M059J (cell line): Measurements from ENCODE around the gene SKA1. TPM values are rescaled to one million over a fixed set of nuclear protein-coding genes. Genes with fewer than 3 reads are reported as not detected.

Source experiments
- DNase-seq: peaks from one replicate; pipeline ENCODE4 v3.0.0-alpha.2; 2012; ENCODE audit warnings: low read depth
- total RNA-seq: library from RNA; depleted of rRNA; stranded (reverse); fragments of >200 nt; shearing (Covaris generic); gene quantifications from 2 replicates; pipeline ENCODE4 v1.2.3, GENCODE V29; 2014; rRNA removed

The SKA1 gene
- 37.5 and 51.7 TPM in 2 replicates for total RNA-seq

GRCh38 chr18:50374753-50375391, at the start of gene SKA1:
Gene SKA1 (plus strand): TSS chr18:50375046. CDS start chr18:50375831, 785 bp downstream.
- DNase-seq: peak; percentile 93

- DNase-seq: no peak
Measured at GRCh38 chr18:50327983-50328382, 46.9 kb upstream of the SKA1 start.

- no peak for DNase-seq
Measured at GRCh38 chr18:50330176-50330575, 44.7 kb upstream of the SKA1 start.

GRCh38 chr18:50331691-50332090, 43.2 kb upstream of the SKA1 start:
- no peak for DNase-seq

- DNase-seq: no peak
Measured at GRCh38 chr18:50334546-50335152, 40.2 kb upstream of the SKA1 start.

GRCh38 chr18:50338122-50338521, 36.7 kb upstream of the SKA1 start:
- no peak for DNase-seq

GRCh38 chr18:50338715-50339114, 36.1 kb upstream of the SKA1 start:
- DNase-seq: no peak

- DNase-seq: no peak
Measured at GRCh38 chr18:50340078-50340477, 34.8 kb upstream of the SKA1 start.

- DNase-seq: no peak
Measured at GRCh38 chr18:50341443-50341842, 33.4 kb upstream of the SKA1 start.

- no peak for DNase-seq
Measured at GRCh38 chr18:50350699-50351098, 24.1 kb upstream of the SKA1 start.

GRCh38 chr18:50356036-50356945, 18.6 kb upstream of the SKA1 start:
- peak; percentile 55 for DNase-seq

GRCh38 chr18:50358844-50359243, 16.0 kb upstream of the SKA1 start:
- no peak for DNase-seq

GRCh38 chr18:50359806-50360205, 15.0 kb upstream of the SKA1 start:
- DNase-seq: no peak

- DNase-seq: no peak
Measured at GRCh38 chr18:50360611-50361010, 14.2 kb upstream of the SKA1 start.

GRCh38 chr18:50369672-50370071, 5.2 kb upstream of the SKA1 start:
- DNase-seq: no peak

GRCh38 chr18:50372743-50373142, 2.1 kb upstream of the SKA1 start:
- DNase-seq: no peak

GRCh38 chr18:50373561-50374219, 1.2 kb upstream of the SKA1 start:
- DNase-seq: no peak

- DNase-seq: no peak
Measured at GRCh38 chr18:50374220-50374752, 560 bp upstream of the SKA1 start.

GRCh38 chr18:50377061-50377798, 2.4 kb downstream of the SKA1 start:
- DNase-seq: no peak

GRCh38 chr18:50388988-50389387, 14.1 kb downstream of the SKA1 start:
- no peak for DNase-seq

GRCh38 chr18:50393802-50394201, 19.0 kb downstream of the SKA1 start:
- DNase-seq: no peak
